ENCODE data around the gene HUWE1. TPM values are rescaled to one million over a fixed set of nuclear protein-coding genes. Genes with fewer than 3 reads are reported as not detected.

The HUWE1 gene
- polyA plus RNA-seq, 2 of the 4 experiments (the other 2 are of a cell fraction) = 55.7 to 120 TPM

GRCh38 chrX:53659039-53659438 is 27.5 kb downstream of the HUWE1 start:
- H3K4me2 ChIP-seq = no peak overlapping the region
- ATAC-seq (no peak), FAIRE-seq (no peak), DNase-seq (ENCODE audit: low read depth in 1 of 2, low spot score in 1 of 2) (no peak)
- TF ChIP-seq EP300 (IDR thresholded peaks at IDR 0.05) (no peak), CBX8 (IDR thresholded peaks at IDR 0.05) (no peak)
- H3K27ac ChIP-seq = no peak overlapping the region
- ChIA-PET CTCF (no interaction called here), POLR2A (no interaction called here)
- H3K4me1 ChIP-seq = peaks cover 18% of the 10 kb centered on the region; the same call in 2 of the 3 replicates
- H3K4me3 ChIP-seq = no peak overlapping the region
- H3K9me3 ChIP-seq = no peaks in the 10 kb centered on the region
- 93% methylated on average over 1 of the region's 1 CpG for WGBS (ENCODE audit: missing lambda C conversion rate)

GRCh38 chrX:53656845-53657244 is 29.7 kb downstream of the HUWE1 start:
- POLR2A ChIA-PET = no interaction called here
- TF ChIP-seq SREBF2 (IDR thresholded peaks at IDR 0.05) (no peak), MYC (IDR thresholded peaks at IDR 0.05; ENCODE audit: borderline replicate concordance, low read length) (no peak), MAZ (IDR thresholded peaks at IDR 0.05; ENCODE audit: borderline replicate concordance, low read depth, low read length) (no peak), HES2 (IDR thresholded peaks at IDR 0.05) (no peak), EHF (CRISPR knock-in tag; IDR thresholded peaks at IDR 0.05) (no peak), CHD4 (IDR thresholded peaks at IDR 0.05; ENCODE audit: borderline replicate concordance) (no peak), FOSB (CRISPR knock-in tag; IDR thresholded peaks at IDR 0.05) (no peak), EHMT2 (IDR thresholded peaks at IDR 0.05; ENCODE audit: low read depth) (no peak), CHD2 (IDR thresholded peaks at IDR 0.05; ENCODE audit: low read length, partially characterized antibody) (no peak), ZFP36 (IDR thresholded peaks at IDR 0.05; ENCODE audit: borderline replicate concordance, partially characterized antibody) (no peak), REST (IDR thresholded peaks at IDR 0.05) (no peak), HMGXB4 (CRISPR knock-in tag; IDR thresholded peaks at IDR 0.05; ENCODE audit: borderline replicate concordance) (no peak), RARB (CRISPR knock-in tag; IDR thresholded peaks at IDR 0.05) (no peak), NR3C1 (IDR thresholded peaks at IDR 0.05) (no peak)
- DNase-seq (ENCODE audit: low read depth in 1 of 2, low spot score in 1 of 2) = no peak
- Histone ChIP-seq H3K4me1 (peaks cover 19% of the 10 kb centered on the region; the same call in 2 of the 3 replicates), H3K4me3 (no peak overlapping the region), H3K9me3 (no peaks in the 10 kb centered on the region), H3K27ac (no peak overlapping the region), H3K4me2 (no peak overlapping the region)
- ATAC-seq = no peak
- 45% methylated on average over 1 of the region's 1 CpG for WGBS (ENCODE audit: missing lambda C conversion rate)
- CTCF ChIA-PET = interaction anchor here (0.9 kb wide), 1 partner anchor 14 kb away, joined by 3 read pairs; no protein-coding TSS in a partner anchor
- FAIRE-seq = no peak

GRCh38 chrX:53654376-53654775 is 32.1 kb downstream of the HUWE1 start:
- Histone ChIP-seq H3K4me2 (no peak overlapping the region), H3K4me3 (no peak overlapping the region), H3K4me1 (peaks cover 19% of the 10 kb centered on the region; the same call in 2 of the 3 replicates), H3K27ac (no peak overlapping the region), H3K9me3 (no peaks in the 10 kb centered on the region)
- ChIA-PET CTCF (interaction anchor here (1.7 kb wide), 1 partner anchor 178 kb away, joined by 3 read pairs; no protein-coding TSS in a partner anchor), POLR2A (no interaction called here)
- WGBS (ENCODE audit: missing lambda C conversion rate) = 66% methylated on average over 3 of the region's 3 CpGs
- no peak for TF ChIP-seq MAX (IDR thresholded peaks at IDR 0.05)
- TF ChIP-seq SREBF2 (IDR thresholded peaks at IDR 0.05) = no peak
- TF ChIP-seq EHMT2 (IDR thresholded peaks at IDR 0.05; ENCODE audit: low read depth) = no peak
- TF ChIP-seq JUN (IDR thresholded peaks at IDR 0.05) = no peak
- TF ChIP-seq HDAC2 (IDR thresholded peaks at IDR 0.05) = no peak
- TF ChIP-seq EHF (CRISPR knock-in tag; IDR thresholded peaks at IDR 0.05) = no peak
- no peak for TF ChIP-seq ZFP36 (IDR thresholded peaks at IDR 0.05; ENCODE audit: borderline replicate concordance, partially characterized antibody)
- no peak for TF ChIP-seq ZSCAN20 (CRISPR knock-in tag; IDR thresholded peaks at IDR 0.05)
- FAIRE-seq = no peak
- no peak for ATAC-seq
- no peak for DNase-seq (ENCODE audit: low read depth in 1 of 2, low spot score in 1 of 2)
